Muscle of leg (tissue), 16 donors: ENCODE results near the gene GRIA3. TPM values are rescaled to one million over a fixed set of nuclear protein-coding genes. Genes with fewer than 3 reads are reported as not detected.

Experiments
- DNase-seq: peaks from one replicate; pipeline ENCODE4 v3.0.0; 2013
- H3K27ac ChIP-seq: one replicate; pipeline ENCODE4 v1.5.1; 2013; ENCODE audit warnings: mild to moderate bottlenecking, low read length, control low read depth
- H3K27me3 ChIP-seq: one replicate; pipeline ENCODE4 v1.6.1; 2013; ENCODE audit warnings: low read length; ENCODE audit not compliant: control insufficient read depth, insufficient read depth
- H3K36me3 ChIP-seq: one replicate; pipeline ENCODE4 v1.6.1; 2013; ENCODE audit warnings: low read length; ENCODE audit not compliant: control insufficient read depth, insufficient read depth
- H3K4me1 ChIP-seq: one replicate; pipeline ENCODE4 v1.6.1; 2013; ENCODE audit warnings: low read length; ENCODE audit not compliant: control insufficient read depth, insufficient read depth
- H3K4me3 ChIP-seq: one replicate; pipeline ENCODE4 v1.5.1; 2013; ENCODE audit warnings: low read length, control low read depth
- H3K9me3 ChIP-seq: replicated peaks from 2 replicates; pipeline ENCODE4 v1.6.1; 2013; ENCODE audit warnings: low read depth, low read length; ENCODE audit not compliant: control insufficient read depth
- WGBS: methylation state at CpG from one replicate; pipeline ENCODE4 v1.1.5; 2013; ENCODE audit warnings: missing lambda C conversion rate; ENCODE audit not compliant: insufficient coverage; 5-methylcytosine and 5-hydroxymethylcytosine counted together
- long read RNA-seq, 11 donors: transcript quantifications; one replicate each; lab custom pipeline, GENCODE V29; 2026
- polyA plus RNA-seq, 8 donors: library from polyadenylated mRNA; unstranded; fragments of 120-200 nt; gene quantifications; one replicate each; pipeline versions ENCODE4 v1.2.1 to v1.2.3, GENCODE V29; 2013; ENCODE audit warnings: inconsistent platforms in 1 of 8, low replicate concordance in 1 of 8; ENCODE audit not compliant: insufficient read length in 8 of 8, insufficient read depth in 1 of 8
- total RNA-seq: library from RNA; stranded (reverse); fragments of 120-200 nt; gene quantifications from one replicate; pipeline ENCODE4 v1.2.4, GENCODE V29; 2013

Gene GRIA3
- total RNA-seq (2.2 TPM), polyA plus RNA-seq (1 to 10 TPM; 1.3 to 4.2 (median 2.3) TPM)
- long read RNA-seq, donor 1, result 0 reads
- long read RNA-seq, donor 2, result 0 reads
- long read RNA-seq, donor 3, partial matches to known transcripts, result 11 of 11 reads
- long read RNA-seq, donor 3, other reads (novel, unspliced or antisense), result 0 of 11 reads
- long read RNA-seq, donor 4, partial matches to known transcripts, result 0 of 1 reads
- long read RNA-seq, donor 4, other reads (novel, unspliced or antisense), result 0 of 1 reads
- long read RNA-seq, donor 5, full-length matches to known transcripts, result 2 of 2 reads
- long read RNA-seq, donor 5, partial matches to known transcripts, result 0 of 2 reads
- long read RNA-seq, donor 5, other reads (novel, unspliced or antisense), result 0 of 2 reads
- long read RNA-seq, donor 6, result 0 reads
- long read RNA-seq, donor 7, partial matches to known transcripts, result 0 of 1 reads
- long read RNA-seq, donor 7, other reads (novel, unspliced or antisense), result 0 of 1 reads
- long read RNA-seq, donor 8, result 0 reads
- long read RNA-seq, donor 9, partial matches to known transcripts, result 0 of 1 reads
- long read RNA-seq, donor 9, other reads (novel, unspliced or antisense), result 0 of 1 reads
- long read RNA-seq, donor 10, result 0 reads
- long read RNA-seq, donor 11, result 0 reads

DNA sequence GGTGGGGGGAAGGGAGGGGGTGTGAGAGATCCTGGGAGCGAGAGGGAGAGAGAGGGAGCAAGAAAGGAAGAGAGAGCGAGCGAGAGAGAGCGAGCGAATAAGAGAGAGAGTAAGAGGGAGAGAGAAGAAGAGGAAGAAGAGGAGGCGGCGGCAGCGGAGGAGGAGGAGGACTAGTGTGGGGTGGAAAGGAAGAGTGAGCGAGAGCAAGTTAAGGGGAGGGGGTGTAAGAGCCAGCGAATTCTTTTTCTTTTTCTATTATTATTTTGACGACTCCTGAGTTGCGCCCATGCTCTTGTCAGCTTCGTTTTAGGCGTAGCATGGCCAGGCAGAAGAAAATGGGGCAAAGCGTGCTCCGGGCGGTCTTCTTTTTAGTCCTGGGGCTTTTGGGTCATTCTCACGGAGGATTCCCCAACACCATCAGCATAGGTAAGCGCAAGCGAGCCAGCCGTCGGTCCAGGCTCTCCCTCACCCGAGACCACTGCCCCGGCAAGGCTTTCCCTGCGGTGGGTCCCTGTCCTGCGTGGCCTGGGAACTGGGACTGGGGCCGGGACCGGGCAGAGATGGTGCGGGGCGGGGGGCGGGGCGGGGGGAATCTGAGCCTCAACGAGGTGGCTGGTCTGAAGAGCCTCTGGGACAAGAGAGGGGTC is at the start of gene GRIA3:
GRIA3 (plus strand) TSS at position 60 of the 647 bp plus-strand sequence; CDS start at position 318, 258 bp downstream.
- Histone ChIP-seq H3K27me3 (peaks cover 25% of the 10 kb centered on the region), H3K36me3 (no peaks in the 10 kb centered on the region), H3K4me3 (peak within 1 kb of the TSS; percentile 39), H3K27ac (no peak within 1 kb of the TSS), H3K4me1 (peaks cover 2% of the 10 kb centered on the region), H3K9me3 (no peaks in the 10 kb centered on the region)
- DNase-seq, result peak; percentile 42
- 29% methylated on average over 17 of the region's 33 CpGs for WGBS

GRCh38 chrX:123138473-123138872 is 45.6 kb upstream of the GRIA3 start:
- Histone ChIP-seq H3K9me3 (no peaks in the 10 kb centered on the region), H3K36me3 (no peaks in the 10 kb centered on the region), H3K4me1 (no peaks in the 10 kb centered on the region), H3K27me3 (no peaks in the 10 kb centered on the region), H3K4me3 (no peak overlapping the region), H3K27ac (no peak overlapping the region)
- no CpG with 5 or more reads among the region's 1 CpG for WGBS
- no peak for DNase-seq

- no peak for DNase-seq
- Histone ChIP-seq H3K4me1 (no peaks in the 10 kb centered on the region), H3K27me3 (no peaks in the 10 kb centered on the region), H3K9me3 (no peaks in the 10 kb centered on the region), H3K4me3 (no peak overlapping the region), H3K36me3 (no peaks in the 10 kb centered on the region), H3K27ac (no peak overlapping the region)
- WGBS, result no CpG with 5 or more reads among the region's 5 CpGs
Observed at GRCh38 chrX:123140454-123140853, 43.6 kb upstream of the GRIA3 start.

- Histone ChIP-seq H3K36me3 (no peaks in the 10 kb centered on the region), H3K4me1 (no peaks in the 10 kb centered on the region), H3K4me3 (no peak overlapping the region), H3K9me3 (no peaks in the 10 kb centered on the region), H3K27ac (no peak overlapping the region), H3K27me3 (no peaks in the 10 kb centered on the region)
- no CpG with 5 or more reads among the region's 1 CpG for WGBS
- peak; percentile 36 for DNase-seq
Observed at GRCh38 chrX:123140904-123141303, 43.2 kb upstream of the GRIA3 start.

- H3K4me3 ChIP-seq, result no peak overlapping the region
- 50% methylated on average over 1 of the region's 7 CpGs for WGBS
- DNase-seq, result no peak
- no peaks in the 10 kb centered on the region for H3K27me3 ChIP-seq
- no peaks in the 10 kb centered on the region for H3K4me1 ChIP-seq
- H3K9me3 ChIP-seq, result no peaks in the 10 kb centered on the region
- H3K36me3 ChIP-seq, result no peaks in the 10 kb centered on the region
- H3K27ac ChIP-seq, result no peak overlapping the region
Observed at GRCh38 chrX:123153846-123154335, 30.2 kb upstream of the GRIA3 start.

GRCh38 chrX:123155327-123155726 is 28.8 kb upstream of the GRIA3 start:
- no peak for DNase-seq
- no peak overlapping the region for H3K4me3 ChIP-seq
- H3K27me3 ChIP-seq, result no peaks in the 10 kb centered on the region
- H3K9me3 ChIP-seq, result no peaks in the 10 kb centered on the region
- H3K36me3 ChIP-seq, result no peaks in the 10 kb centered on the region
- 100% methylated on average over 1 of the region's 1 CpG for WGBS
- no peaks in the 10 kb centered on the region for H3K4me1 ChIP-seq
- H3K27ac ChIP-seq, result no peak overlapping the region

- no peaks in the 10 kb centered on the region for H3K36me3 ChIP-seq
- no peak for DNase-seq
- no peaks in the 10 kb centered on the region for H3K4me1 ChIP-seq
- H3K27me3 ChIP-seq, result no peaks in the 10 kb centered on the region
- no peaks in the 10 kb centered on the region for H3K9me3 ChIP-seq
- no peak overlapping the region for H3K4me3 ChIP-seq
- no peak overlapping the region for H3K27ac ChIP-seq
- no CpG with 5 or more reads among the region's 3 CpGs for WGBS
Observed at GRCh38 chrX:123157586-123157985, 26.5 kb upstream of the GRIA3 start.

DNA sequence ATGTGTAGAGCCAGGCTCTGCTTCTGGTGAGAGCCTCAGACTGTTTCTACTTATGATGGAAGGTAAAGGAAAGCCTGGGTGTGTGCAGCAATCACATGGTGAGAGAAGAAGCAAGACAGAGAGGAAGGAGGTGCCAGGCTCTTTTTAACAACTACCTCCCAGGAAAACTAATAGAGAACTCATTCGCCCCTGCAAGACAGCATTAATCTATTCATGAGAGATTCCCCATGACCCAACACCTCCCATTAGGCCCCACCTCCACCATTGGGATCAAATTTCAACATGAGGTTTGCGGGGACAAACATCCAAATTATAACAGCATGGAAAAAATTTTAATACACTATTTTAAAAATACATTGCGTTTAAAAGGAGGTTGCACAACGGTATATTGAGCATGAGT is 24.7 kb upstream of the GRIA3 start:
- H3K27me3 ChIP-seq, result no peaks in the 10 kb centered on the region
- no peak overlapping the region for H3K27ac ChIP-seq
- H3K9me3 ChIP-seq, result no peaks in the 10 kb centered on the region
- WGBS, result no CpG with 5 or more reads among the region's 4 CpGs
- H3K4me1 ChIP-seq, result no peaks in the 10 kb centered on the region
- no peaks in the 10 kb centered on the region for H3K36me3 ChIP-seq
- no peak for DNase-seq
- no peak overlapping the region for H3K4me3 ChIP-seq

DNA sequence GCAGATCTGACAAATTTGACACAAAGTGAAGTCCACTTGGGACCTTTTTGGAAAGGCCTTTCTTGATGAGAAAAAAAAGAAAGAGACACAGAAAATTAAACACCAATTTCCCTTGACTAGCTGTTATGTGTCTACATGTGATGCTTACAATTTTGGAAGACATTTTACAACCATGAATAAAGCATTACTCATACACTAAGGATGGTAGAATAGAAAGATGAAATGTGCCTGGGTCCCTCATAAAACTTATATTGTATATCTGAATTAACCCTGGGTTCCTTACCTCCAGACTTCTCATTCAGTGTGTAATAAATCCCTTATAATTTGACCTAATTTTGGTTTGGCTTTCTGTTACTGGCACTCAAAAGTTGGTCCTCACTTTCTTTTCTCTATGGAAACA is 16.5 kb upstream of the GRIA3 start:
- Histone ChIP-seq H3K4me3 (no peak overlapping the region), H3K9me3 (no peaks in the 10 kb centered on the region), H3K36me3 (no peaks in the 10 kb centered on the region), H3K4me1 (no peaks in the 10 kb centered on the region), H3K27ac (no peak overlapping the region), H3K27me3 (peaks cover 2% of the 10 kb centered on the region)
- DNase-seq, result no peak

DNA sequence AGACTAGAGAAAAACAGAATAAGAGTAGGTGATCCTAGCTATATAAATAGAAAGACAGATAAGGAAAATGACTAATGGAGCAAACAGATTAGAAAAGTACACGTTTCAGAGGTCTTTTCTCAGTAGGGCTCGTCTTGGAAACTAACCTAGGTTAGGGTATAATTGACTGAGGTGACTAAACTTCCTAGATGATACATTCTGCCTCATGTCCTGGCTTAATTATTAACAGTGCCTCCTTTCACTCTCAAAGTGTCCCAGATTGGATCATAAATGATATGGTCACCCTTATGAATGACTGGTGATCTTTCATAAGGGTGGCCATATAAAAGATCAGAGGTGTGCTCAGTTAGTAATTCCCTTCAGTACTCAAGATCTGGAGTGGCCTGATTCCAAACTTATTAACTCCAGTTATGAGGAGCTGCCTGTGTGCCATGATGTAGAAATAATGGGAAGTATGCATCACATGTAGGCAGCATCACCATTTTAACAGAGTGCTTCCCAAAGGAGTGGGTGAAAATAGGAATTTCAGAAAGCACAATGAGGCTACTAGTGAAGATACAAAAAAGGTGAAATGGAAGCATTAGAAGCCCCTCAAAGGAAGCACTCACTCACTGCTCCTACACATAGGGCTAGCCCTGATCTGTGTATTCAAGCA is 14.7 kb upstream of the GRIA3 start:
- Histone ChIP-seq H3K27me3 (peaks cover 2% of the 10 kb centered on the region), H3K4me3 (no peak overlapping the region), H3K27ac (no peak overlapping the region), H3K9me3 (no peaks in the 10 kb centered on the region), H3K36me3 (no peaks in the 10 kb centered on the region), H3K4me1 (no peaks in the 10 kb centered on the region)
- WGBS, result no CpG with 5 or more reads among the region's 2 CpGs
- no peak for DNase-seq
